Right atrium auricular region (tissue), 2 donors: Measurements from ENCODE around the gene CMSS1. TPM values are rescaled to one million over a fixed set of nuclear protein-coding genes. Genes with fewer than 3 reads are reported as not detected.
"Not testable (repeated sequence)": the region's sequence is repeated elsewhere in the genome, so short reads cannot be mapped to it uniquely, and the experiment has no call there.

Experiments used
- DNase-seq: peaks from one replicate; pipeline ENCODE4 v3.0.0-alpha.2; 2019; ENCODE audit warnings: low spot score
- H3K27ac ChIP-seq, 2 donors: fragments of 200-600 bp; sonication (generic); 1 replicate in 1 of 2; 2 replicates in 1 of 2; pipeline ENCODE4 v1.5.1; 2016 to 2019
- H3K27me3 ChIP-seq, 2 donors: fragments of 200-600 bp; sonication (generic); one replicate each; pipeline versions ENCODE4 v1.5.1 to v1.6.0; 2017 to 2019
- H3K36me3 ChIP-seq: fragments of 200-600 bp; sonication (generic); one replicate; pipeline ENCODE4 v1.5.1; 2016
- H3K4me1 ChIP-seq, 2 donors: fragments of 200-600 bp; sonication (generic); one replicate each; pipeline versions ENCODE4 v1.5.1 to v1.6.0; 2017 to 2019
- H3K4me3 ChIP-seq, 2 donors: fragments of 200-600 bp; sonication (generic); 1 replicate in 1 of 2; 2 replicates in 1 of 2; pipeline ENCODE4 v1.5.1; 2017 to 2019; ENCODE audit warnings: mild to moderate bottlenecking in 1 of 2, moderate library complexity in 1 of 2
- H3K9me3 ChIP-seq, 2 donors: fragments of 200-600 bp; sonication (generic); one replicate each; pipeline ENCODE4 v1.5.1; 2019
- CTCF ChIP-seq, 2 donors: fragments of 200-600 bp; sonication (generic); IDR thresholded peaks; one replicate each; pipeline ENCODE4 v1.5.1; 2019; ENCODE audit warnings: antibody characterized with exemption in 2 of 2
- total RNA-seq, 2 donors: library from RNA; depleted of rRNA; stranded (reverse); fragments of >200 nt; gene quantifications; one replicate each; pipeline ENCODE4 v1.1.0, GENCODE V29; 2016

The CMSS1 gene
- total RNA-seq, 2 donors from 2014 or later: 5.7 to 17.7 TPM

GRCh38 chr3:100090669-100091005 is 273.0 kb downstream of the CMSS1 start:
- Histone ChIP-seq H3K27ac (no peak overlapping the region), H3K36me3 (no peaks in the 10 kb centered on the region), H3K9me3 (no peaks in the 10 kb centered on the region), H3K4me3 (no peak overlapping the region), H3K4me1 (peaks cover 0 to 24% of the 10 kb centered on the region in 2 donors), H3K27me3 (no peaks in the 10 kb centered on the region)
- DNase-seq: no peak
- TF ChIP-seq CTCF (IDR thresholded peaks at IDR 0.05): no peak

- Histone ChIP-seq H3K27me3 (no peaks in the 10 kb centered on the region), H3K36me3 (no peaks in the 10 kb centered on the region), H3K4me1 (peaks cover 0 to 34% of the 10 kb centered on the region in 2 donors), H3K4me3 (no peak overlapping the region), H3K9me3 (no peaks in the 10 kb centered on the region), H3K27ac (no peak overlapping the region)
- no peak for DNase-seq
- TF ChIP-seq CTCF (IDR thresholded peaks at IDR 0.05): no peak
These were observed 276.2 kb downstream of the CMSS1 start for GRCh38 chr3:100093831-100094230.

GRCh38 chr3:100096286-100096685 is 278.6 kb downstream of the CMSS1 start:
- not testable (repeated sequence) for H3K27me3 ChIP-seq, H3K9me3 ChIP-seq, H3K4me3 ChIP-seq, DNase-seq, H3K36me3 ChIP-seq
- H3K27ac ChIP-seq: peak overlapping the region in 1 of 2 donors; percentile 82
- peaks cover 0 to 23% of the 10 kb centered on the region in 2 donors for H3K4me1 ChIP-seq

- no peak for DNase-seq
- peaks cover 0 to 23% of the 10 kb centered on the region in 2 donors for H3K4me1 ChIP-seq
- H3K27me3 ChIP-seq: no peaks in the 10 kb centered on the region
- H3K9me3 ChIP-seq: no peaks in the 10 kb centered on the region
- no peak overlapping the region for H3K4me3 ChIP-seq
- no peak for TF ChIP-seq CTCF (IDR thresholded peaks at IDR 0.05)
- H3K36me3 ChIP-seq: no peaks in the 10 kb centered on the region
- peak overlapping the region; percentile 69 to 82 for H3K27ac ChIP-seq
These were observed 279.2 kb downstream of the CMSS1 start for GRCh38 chr3:100096866-100097265.

- Histone ChIP-seq H3K36me3 (no peaks in the 10 kb centered on the region), H3K27me3 (no peaks in the 10 kb centered on the region), H3K9me3 (no peaks in the 10 kb centered on the region), H3K4me3 (no peak overlapping the region), H3K4me1 (peaks cover 0 to 32% of the 10 kb centered on the region in 2 donors), H3K27ac (peak overlapping the region; percentile 69 to 82)
- no peak for DNase-seq
- no peak for TF ChIP-seq CTCF (IDR thresholded peaks at IDR 0.05)
These were observed 280.5 kb downstream of the CMSS1 start for GRCh38 chr3:100097919-100098783.

GRCh38 chr3:100098784-100099070 is 281.1 kb downstream of the CMSS1 start:
- no peak for TF ChIP-seq CTCF (IDR thresholded peaks at IDR 0.05)
- no peaks in the 10 kb centered on the region for H3K9me3 ChIP-seq
- H3K4me1 ChIP-seq: peaks cover 0 to 38% of the 10 kb centered on the region in 2 donors
- peak overlapping the region; percentile 69 to 82 for H3K27ac ChIP-seq
- no peak for DNase-seq
- H3K36me3 ChIP-seq: no peaks in the 10 kb centered on the region
- H3K4me3 ChIP-seq: no peak overlapping the region
- H3K27me3 ChIP-seq: no peaks in the 10 kb centered on the region
